Pancreas (tissue), 10 donors: ENCODE data around the gene LRP1B. TPM values are rescaled to one million over a fixed set of nuclear protein-coding genes. Genes with fewer than 3 reads are reported as not detected.

Experiments used
- ATAC-seq, 4 donors: fragments of 200-7000 bp; cut with Tn5 transposase; one replicate each; pipeline versions ENCODE4 v1.8.0 to v1.9.1; 2020; ENCODE audit warnings: mild to moderate bottlenecking in 4 of 4, moderate library complexity in 4 of 4
- DNase-seq, 6 donors: peaks; one replicate each; pipeline ENCODE4 v3.0.0-alpha.2; 2020
- FAIRE-seq: peaks from 2 replicates; lab custom pipeline; 2012; peaks lifted over from hg19 to GRCh38; lab: Jason Lieb, UNC
- H3K27ac ChIP-seq, 4 donors: fragments of 200-600 bp; sonication (generic); 1 replicate in 3 of 4; 2 replicates in 1 of 4; pipeline versions ENCODE4 v1.5.0 to v1.8.0; 2020
- H3K27me3 ChIP-seq, 4 donors: fragments of 200-600 bp; one replicate each; pipeline ENCODE4 v1.8.0; 2021
- H3K36me3 ChIP-seq, 3 donors: fragments of 200-600 bp; sonication (generic) in 1 of 3; one replicate each; pipeline versions ENCODE4 v1.5.0 to v1.8.0; 2020 to 2021
- H3K4me1 ChIP-seq, 3 donors: fragments of 200-600 bp; one replicate each; pipeline ENCODE4 v1.8.0; 2021
- H3K4me3 ChIP-seq, 4 donors: fragments of 200-600 bp; sonication (generic) in 2 of 4; one replicate each; pipeline versions ENCODE4 v1.5.0 to v1.8.0; 2020 to 2021
- H3K9me3 ChIP-seq, 4 donors: fragments of 200-600 bp; one replicate each; pipeline ENCODE4 v1.8.0; 2021
- CTCF ChIP-seq, 4 donors: fragments of 200-600 bp; sonication (generic) in 3 of 4; IDR thresholded peaks; one replicate each; pipeline versions ENCODE4 v1.5.0 to v1.8.0; 2021; ENCODE audit warnings: antibody characterized with exemption in 4 of 4
- WGBS, 2 donors: extraction: QIAGEN DNeasy Blood & Tissue Kit; methylation state at CpG; one replicate each; pipeline ENCODE4 v1.1.7; 2013; 5-methylcytosine and 5-hydroxymethylcytosine counted together
- intact Hi-C, 3 donors: fragments of 100-400 bp; cut with DNase I; formaldehyde crosslinking; loops; one replicate each; pipeline versions ENCODE4 v1.11.1 to v1.14.2; 2022
- polyA plus RNA-seq, 2 donors: library from polyadenylated mRNA; stranded (reverse); fragments of 200-250 nt; gene quantifications; one replicate each; pipeline ENCODE4 v1.2.3, GENCODE V29; 2013
- total RNA-seq, 6 donors: library from RNA; stranded (reverse); fragmentation: NEBNext Ultra II Directional in 4 of 6; extraction: Animal tissue kit (Norgen Biotek cat#: 25700) in 4 of 6; gene quantifications; one replicate each; pipeline versions ENCODE4 v1.2.1 to v1.2.4, GENCODE V29; 2021 to 2023
- donor health status: healthy with polysubstance abuse.
- donor health status: DM: no; HTN: no; CAD: no; lungs with moderate emphysema.
- donor health status: DM: no; HTN: no; CAD: no.
- donor health status: control.
- donor health status: control.
- donor health status: Bipolar disorder and iron deficiency.
- donor health status: DM: yes; HTN: yes; CAD: no.
- donor health status: DM: no; HTN: no; CAD: no.
- donor health status: DM: no; HTN: no; CAD: no.
- donor health status: DM: yes; HTN: yes; CAD: no.

The LRP1B gene
- total and polyA plus RNA-seq, 8 donors: 0.06 to 0.55 (median 0.25) TPM

- intact Hi-C loops: no loop called here
- Histone ChIP-seq H3K27me3 (peaks cover 0 to 5% (median 0%) of the 10 kb centered on the region in 4 donors), H3K4me3 (no peak overlapping the region), H3K36me3 (no peaks in the 10 kb centered on the region), H3K9me3 (no peaks in the 10 kb centered on the region), H3K4me1 (no peaks in the 10 kb centered on the region), H3K27ac (no peak overlapping the region)
- DNase-seq (no peak), ATAC-seq (no peak), FAIRE-seq (no peak)
- no peak for TF ChIP-seq CTCF (IDR thresholded peaks at IDR 0.05)
- WGBS, 2 donors: 72 to 79% methylated on average over 3 of the region's 3 CpGs
Measured at GRCh38 chr2:142134911-142135310, 4.1 kb upstream of the LRP1B start.

GRCh38 chr2:142130111-142131009 lies 456 bp downstream of the LRP1B start:
- Histone ChIP-seq H3K9me3 (no peaks in the 10 kb centered on the region), H3K27ac (no peak overlapping the region), H3K4me1 (no peaks in the 10 kb centered on the region), H3K27me3 (peaks cover 0 to 5% (median 0%) of the 10 kb centered on the region in 4 donors), H3K4me3 (peak overlapping the region; percentile 16 to 59 (median 45)), H3K36me3 (no peaks in the 10 kb centered on the region)
- peak; percentile 58 to 80 (median 71) for DNase-seq
- ATAC-seq: peak; percentile 88 to 95 (median 90)
- WGBS, 2 donors: 1% methylated on average over 68 of the region's 68 CpGs
- intact Hi-C loops: no loop called here
- TF ChIP-seq CTCF (IDR thresholded peaks at IDR 0.05): no peak
- FAIRE-seq: no peak

DNA sequence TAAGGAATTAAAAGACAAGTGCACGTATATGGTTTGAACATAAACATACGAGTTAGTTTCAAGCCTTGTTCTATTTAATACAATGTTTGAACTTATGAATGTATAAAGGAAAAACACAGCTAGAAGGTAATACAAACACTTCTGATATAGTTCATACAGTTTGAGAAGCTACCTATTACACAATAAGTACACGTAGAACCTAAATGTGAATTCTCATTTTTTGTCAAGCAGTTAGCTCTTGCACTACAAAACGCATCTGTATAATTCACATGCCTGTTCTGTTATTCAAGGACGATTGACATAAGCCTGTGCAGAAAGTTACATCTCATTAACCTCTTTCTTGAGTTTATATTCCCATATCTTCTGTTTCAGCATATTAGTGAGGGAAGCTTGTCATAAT lies 2.7 kb downstream of the LRP1B start:
- no peak for ATAC-seq
- TF ChIP-seq CTCF (IDR thresholded peaks at IDR 0.05): no peak
- FAIRE-seq: peak; percentile 29
- no peaks in the 10 kb centered on the region for H3K9me3 ChIP-seq
- intact Hi-C loops: no loop called here
- 66 to 81% methylated on average over 5 of the region's 5 CpGs for WGBS, 2 donors
- H3K27ac ChIP-seq: no peak overlapping the region
- DNase-seq: no peak
- H3K36me3 ChIP-seq: no peaks in the 10 kb centered on the region
- H3K27me3 ChIP-seq: peaks cover 0 to 1% (median 0%) of the 10 kb centered on the region in 4 donors
- H3K4me1 ChIP-seq: no peaks in the 10 kb centered on the region
- H3K4me3 ChIP-seq: no peak overlapping the region

- Histone ChIP-seq H3K4me3 (no peak overlapping the region), H3K4me1 (no peaks in the 10 kb centered on the region), H3K36me3 (no peaks in the 10 kb centered on the region), H3K9me3 (no peaks in the 10 kb centered on the region), H3K27ac (no peak overlapping the region), H3K27me3 (no peaks in the 10 kb centered on the region)
- FAIRE-seq (no peak), ATAC-seq (no peak), DNase-seq (no peak)
- intact Hi-C loops: no loop called here
- no peak for TF ChIP-seq CTCF (IDR thresholded peaks at IDR 0.05)
Measured at GRCh38 chr2:142127248-142127647, 3.6 kb downstream of the LRP1B start.

GRCh38 chr2:142124706-142125105 lies 6.1 kb downstream of the LRP1B start:
- ATAC-seq (no peak), FAIRE-seq (no peak), DNase-seq (no peak)
- Histone ChIP-seq H3K27me3 (no peaks in the 10 kb centered on the region), H3K27ac (no peak overlapping the region), H3K36me3 (no peaks in the 10 kb centered on the region), H3K9me3 (no peaks in the 10 kb centered on the region), H3K4me1 (no peaks in the 10 kb centered on the region), H3K4me3 (no peak overlapping the region)
- no peak for TF ChIP-seq CTCF (IDR thresholded peaks at IDR 0.05)
- intact Hi-C loops: no loop called here
